ENCODE data around the gene NCOA7. TPM values are rescaled to one million over a fixed set of nuclear protein-coding genes. Genes with fewer than 3 reads are reported as not detected.

NCOA7 gene
- total and polyA plus RNA-seq, 9 of the 15 experiments (the other 6 are each of a cell fraction or from before 2014, with no cell fraction given): 5.8 to 14.6 (median 9.3) TPM

DNA sequence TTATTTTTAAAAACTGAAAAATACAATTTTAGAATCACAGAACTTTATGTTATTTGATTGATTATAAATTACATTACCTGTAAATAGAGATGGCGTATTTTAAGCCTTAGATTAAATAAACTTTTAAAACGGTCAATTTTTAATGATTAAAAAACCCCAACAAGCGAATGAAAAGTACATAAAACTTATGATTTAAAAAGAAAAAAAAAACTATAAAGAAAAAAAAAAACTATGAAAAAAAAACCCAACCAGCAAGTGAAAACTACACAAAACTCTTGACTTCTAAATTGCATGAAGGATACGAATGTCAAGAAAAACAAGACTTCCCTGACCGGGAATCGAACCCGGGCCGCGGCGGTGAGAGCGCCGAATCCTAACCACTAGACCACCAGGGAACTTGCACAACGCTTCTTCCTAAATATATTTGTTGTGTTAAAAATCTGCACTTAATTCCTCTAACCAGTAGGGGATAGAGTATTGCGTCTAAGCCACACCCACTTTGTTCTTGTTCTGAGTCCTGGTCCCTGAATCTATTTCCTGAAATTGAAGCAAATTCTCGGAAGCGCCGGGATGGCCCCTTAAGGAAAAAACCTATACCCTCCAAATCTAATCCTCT is 10.7 kb upstream of the NCOA7 start:
- Histone ChIP-seq H3K4me3 (peak overlapping the region; percentile 47), H3K27me3 (ENCODE audit: control insufficient read depth in 2 of 2, insufficient read depth in 2 of 2, low read length in 2 of 2) (no peaks in the 10 kb centered on the region), H3K4me1 (replicated peaks in 1 of 2; ENCODE audit: control insufficient read depth in 2 of 2, insufficient read depth in 2 of 2, low read length in 2 of 2) (no peaks in the 10 kb centered on the region; a peak in 2 of 5 replicates), H3K4me2 (ENCODE audit: insufficient read depth, low read length) (peak overlapping the region; percentile 88), H3K36me3 (ENCODE audit: control insufficient read depth, insufficient read depth, low read length) (no peaks in the 10 kb centered on the region; the same call in 2 of the 3 replicates), H3K9ac (ENCODE audit: insufficient read depth in 1 of 2, low read depth in 2 of 2, low read length in 2 of 2) (peak overlapping the region; percentile 91 to 94; a peak in 2 of 4 replicates), H3K9me1 (ENCODE audit: control insufficient read depth, insufficient read depth, low read length) (no peaks in the 10 kb centered on the region), H4K20me1 (replicated peaks; ENCODE audit: control insufficient read depth, insufficient read depth, low read length) (no peaks in the 10 kb centered on the region), H3K27ac (ENCODE audit: extremely low read depth, low read depth, low read length) (peak overlapping the region; percentile 98), H3K9me3 (replicated peaks; ENCODE audit: control insufficient read depth, insufficient read depth, low read depth, low read length) (0 out of 2 replicates have a peak, but pooled peaks cover 2% of the 10 kb centered on the region), H2AFZ (ENCODE audit: low read depth, low read length) (peak overlapping the region; percentile 98), H3K79me2 (ENCODE audit: control insufficient read depth, insufficient read depth, low read length) (peaks cover 32% of the 10 kb centered on the region)
- intact Hi-C loops (cut with micrococcal nuclease): loop anchor here (1.0 to 10.0 kb wide), 6 partner anchors 127 to 815 kb away; partner anchors contain the start of genes HINT3, RNF217 and TRMT11
- peak; percentile 79 for ATAC-seq
- DNase-seq (ENCODE audit: extremely low read depth in 1 of 4, low spot score in 3 of 4): peak; percentile 87 to 94 (median 89)
- WGBS (ENCODE audit: insufficient coverage, low coverage, missing lambda C conversion rate): 6% methylated on average over 17 of the region's 17 CpGs
- in situ Hi-C loops (cut with MboI): loop anchor here (10.0 kb wide), 1 partner anchor 1495 kb away; no protein-coding TSS in a partner anchor
- ChIA-PET POLR2A (interaction anchor here (0.6 to 2.5 kb wide), 15 partner anchors 10 to 473 kb away, joined by 3 to 98 read pairs (median 6); partner anchors contain the start of genes HINT3, NCOA7 and TRMT11), CTCF (ENCODE audit: low intra/inter-chr PET ratio) (interaction anchor here (1.1 kb wide), 1 partner anchor 176 kb away, joined by 3 read pairs; no protein-coding TSS in a partner anchor)
- FAIRE-seq: peak; percentile 79
- BruUV-seq (replicated peaks): no TSS peak
- no peak for TF ChIP-seq GATAD2A (IDR thresholded peaks at IDR 0.05)
- TF ChIP-seq, protein P1, sequence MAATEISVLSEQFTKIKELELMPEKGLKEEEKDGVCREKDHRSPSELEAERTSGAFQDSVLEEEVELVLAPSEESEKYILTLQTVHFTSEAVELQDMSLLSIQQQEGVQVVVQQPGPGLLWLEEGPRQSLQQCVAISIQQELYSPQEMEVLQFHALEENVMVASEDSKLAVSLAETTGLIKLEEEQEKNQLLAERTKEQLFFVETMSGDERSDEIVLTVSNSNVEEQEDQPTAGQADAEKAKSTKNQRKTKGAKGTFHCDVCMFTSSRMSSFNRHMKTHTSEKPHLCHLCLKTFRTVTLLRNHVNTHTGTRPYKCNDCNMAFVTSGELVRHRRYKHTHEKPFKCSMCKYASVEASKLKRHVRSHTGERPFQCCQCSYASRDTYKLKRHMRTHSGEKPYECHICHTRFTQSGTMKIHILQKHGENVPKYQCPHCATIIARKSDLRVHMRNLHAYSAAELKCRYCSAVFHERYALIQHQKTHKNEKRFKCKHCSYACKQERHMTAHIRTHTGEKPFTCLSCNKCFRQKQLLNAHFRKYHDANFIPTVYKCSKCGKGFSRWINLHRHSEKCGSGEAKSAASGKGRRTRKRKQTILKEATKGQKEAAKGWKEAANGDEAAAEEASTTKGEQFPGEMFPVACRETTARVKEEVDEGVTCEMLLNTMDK (IDR thresholded peaks at IDR 0.05; ENCODE audit: borderline replicate concordance, insufficient read depth, low read depth, low read length, poor library complexity, severe bottlenecking): no peak
- no peak for TF ChIP-seq SMAD1 (IDR thresholded peaks at IDR 0.05; ENCODE audit: low read depth, low read length, partially characterized antibody)
- TF ChIP-seq HCFC1 (IDR thresholded peaks at IDR 0.05; ENCODE audit: low read depth, low read length): peak; percentile 21; the same call in 1 of the 2 replicates
- no peak for TF ChIP-seq KDM1A (IDR thresholded peaks at IDR 0.05)
- no peak for TF ChIP-seq NFATC3 (IDR thresholded peaks at IDR 0.05)
- peak; percentile 37; the same call in 1 of the 2 replicates for TF ChIP-seq CC2D1A (IDR thresholded peaks at IDR 0.05)
- peak; percentile 79 for TF ChIP-seq EP300 (IDR thresholded peaks at IDR 0.05; ENCODE audit: low read length)
- TF ChIP-seq, protein P2, sequence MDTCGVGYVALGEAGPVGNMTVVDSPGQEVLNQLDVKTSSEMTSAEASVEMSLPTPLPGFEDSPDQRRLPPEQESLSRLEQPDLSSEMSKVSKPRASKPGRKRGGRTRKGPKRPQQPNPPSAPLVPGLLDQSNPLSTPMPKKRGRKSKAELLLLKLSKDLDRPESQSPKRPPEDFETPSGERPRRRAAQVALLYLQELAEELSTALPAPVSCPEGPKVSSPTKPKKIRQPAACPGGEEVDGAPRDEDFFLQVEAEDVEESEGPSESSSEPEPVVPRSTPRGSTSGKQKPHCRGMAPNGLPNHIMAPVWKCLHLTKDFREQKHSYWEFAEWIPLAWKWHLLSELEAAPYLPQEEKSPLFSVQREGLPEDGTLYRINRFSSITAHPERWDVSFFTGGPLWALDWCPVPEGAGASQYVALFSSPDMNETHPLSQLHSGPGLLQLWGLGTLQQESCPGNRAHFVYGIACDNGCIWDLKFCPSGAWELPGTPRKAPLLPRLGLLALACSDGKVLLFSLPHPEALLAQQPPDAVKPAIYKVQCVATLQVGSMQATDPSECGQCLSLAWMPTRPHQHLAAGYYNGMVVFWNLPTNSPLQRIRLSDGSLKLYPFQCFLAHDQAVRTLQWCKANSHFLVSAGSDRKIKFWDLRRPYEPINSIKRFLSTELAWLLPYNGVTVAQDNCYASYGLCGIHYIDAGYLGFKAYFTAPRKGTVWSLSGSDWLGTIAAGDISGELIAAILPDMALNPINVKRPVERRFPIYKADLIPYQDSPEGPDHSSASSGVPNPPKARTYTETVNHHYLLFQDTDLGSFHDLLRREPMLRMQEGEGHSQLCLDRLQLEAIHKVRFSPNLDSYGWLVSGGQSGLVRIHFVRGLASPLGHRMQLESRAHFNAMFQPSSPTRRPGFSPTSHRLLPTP (IDR thresholded peaks at IDR 0.05; ENCODE audit: borderline replicate concordance, extremely low read depth, insufficient read length): peak; percentile 83
- TF ChIP-seq, protein P3, sequence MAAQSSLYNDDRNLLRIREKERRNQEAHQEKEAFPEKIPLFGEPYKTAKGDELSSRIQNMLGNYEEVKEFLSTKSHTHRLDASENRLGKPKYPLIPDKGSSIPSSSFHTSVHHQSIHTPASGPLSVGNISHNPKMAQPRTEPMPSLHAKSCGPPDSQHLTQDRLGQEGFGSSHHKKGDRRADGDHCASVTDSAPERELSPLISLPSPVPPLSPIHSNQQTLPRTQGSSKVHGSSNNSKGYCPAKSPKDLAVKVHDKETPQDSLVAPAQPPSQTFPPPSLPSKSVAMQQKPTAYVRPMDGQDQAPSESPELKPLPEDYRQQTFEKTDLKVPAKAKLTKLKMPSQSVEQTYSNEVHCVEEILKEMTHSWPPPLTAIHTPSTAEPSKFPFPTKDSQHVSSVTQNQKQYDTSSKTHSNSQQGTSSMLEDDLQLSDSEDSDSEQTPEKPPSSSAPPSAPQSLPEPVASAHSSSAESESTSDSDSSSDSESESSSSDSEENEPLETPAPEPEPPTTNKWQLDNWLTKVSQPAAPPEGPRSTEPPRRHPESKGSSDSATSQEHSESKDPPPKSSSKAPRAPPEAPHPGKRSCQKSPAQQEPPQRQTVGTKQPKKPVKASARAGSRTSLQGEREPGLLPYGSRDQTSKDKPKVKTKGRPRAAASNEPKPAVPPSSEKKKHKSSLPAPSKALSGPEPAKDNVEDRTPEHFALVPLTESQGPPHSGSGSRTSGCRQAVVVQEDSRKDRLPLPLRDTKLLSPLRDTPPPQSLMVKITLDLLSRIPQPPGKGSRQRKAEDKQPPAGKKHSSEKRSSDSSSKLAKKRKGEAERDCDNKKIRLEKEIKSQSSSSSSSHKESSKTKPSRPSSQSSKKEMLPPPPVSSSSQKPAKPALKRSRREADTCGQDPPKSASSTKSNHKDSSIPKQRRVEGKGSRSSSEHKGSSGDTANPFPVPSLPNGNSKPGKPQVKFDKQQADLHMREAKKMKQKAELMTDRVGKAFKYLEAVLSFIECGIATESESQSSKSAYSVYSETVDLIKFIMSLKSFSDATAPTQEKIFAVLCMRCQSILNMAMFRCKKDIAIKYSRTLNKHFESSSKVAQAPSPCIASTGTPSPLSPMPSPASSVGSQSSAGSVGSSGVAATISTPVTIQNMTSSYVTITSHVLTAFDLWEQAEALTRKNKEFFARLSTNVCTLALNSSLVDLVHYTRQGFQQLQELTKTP (IDR thresholded peaks at IDR 0.05; ENCODE audit: low read depth in 1 of 2, partially characterized antibody in 2 of 2): peak in 1 of 2 experiments; percentile 73
- TF ChIP-seq POLR2H (tag; IDR thresholded peaks at IDR 0.05; ENCODE audit: low read depth): peak; percentile 100
